ENCODE results near the gene RBM33. TPM values are rescaled to one million over a fixed set of nuclear protein-coding genes. Genes with fewer than 3 reads are reported as not detected.

The RBM33 gene
- total and polyA plus RNA-seq, 2 of the 4 experiments (the other 2 are of a cell fraction) = 7.3 to 10.8 TPM

DNA sequence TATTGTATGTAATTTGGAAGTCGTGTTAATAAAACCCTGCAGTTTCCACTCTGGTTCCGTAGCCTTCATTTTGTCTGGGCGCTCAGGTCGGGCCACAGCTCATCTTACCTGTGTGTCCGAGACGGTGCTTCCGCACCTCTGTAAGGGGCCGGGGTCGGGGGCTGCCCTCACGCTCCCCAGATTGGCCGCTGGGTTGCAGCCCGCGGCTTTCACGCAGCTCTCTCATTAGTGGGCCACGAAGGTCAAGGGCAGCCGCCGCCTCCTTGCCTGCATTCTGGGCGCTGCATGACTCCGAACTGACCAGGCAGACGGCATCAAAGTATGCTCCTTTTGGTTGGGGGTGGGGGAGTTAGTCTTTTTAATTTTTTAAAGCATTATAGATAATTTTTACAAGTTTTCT, 137.0 kb downstream of the RBM33 start:
- H3K4me2 ChIP-seq (ENCODE audit: low read depth, low read length) = no peak overlapping the region
- H4K5ac ChIP-seq (ENCODE audit: low read depth, low read length) = no peak overlapping the region
- BruUV-seq (replicated peaks) = no TSS peak
- no peak overlapping the region for H2BK15ac ChIP-seq (ENCODE audit: low read depth, low read length)
- dilution Hi-C loops (cut with HindIII; ENCODE audit: low sequenced_read_pairs, unreplicated experiment) = no loop called here
- H2AK9ac ChIP-seq (replicated peaks; ENCODE audit: low read depth, low read length, poor library complexity) = peak overlapping the region; percentile 3
- H3K23ac ChIP-seq (ENCODE audit: low read depth, low read length) = no peak overlapping the region
- no peak overlapping the region for H2AFZ ChIP-seq (replicated peaks; ENCODE audit: low read length, poor library complexity)
- intact Hi-C loops (cut with micrococcal nuclease) = no loop called here
- H3K18ac ChIP-seq (ENCODE audit: low read depth, low read length) = no peak overlapping the region
- 88% methylated on average over 14 of the region's 20 CpGs; no CpG with 5 or more reads in 1 of the 2 experiments for WGBS, 2 experiments (ENCODE audit: extremely low coverage in 2 of 2, insufficient read length in 1 of 2)
- in situ Hi-C loops (cut with MboI; ENCODE audit: low sequenced_read_pairs) = no loop called here
- no peak overlapping the region for H3K4ac ChIP-seq (ENCODE audit: low read depth, low read length)
- DNase-seq (no peak), ATAC-seq (ENCODE audit: low read depth) (no peak)
- no peaks in the 10 kb centered on the region for H3K9me3 ChIP-seq (ENCODE audit: control insufficient read depth, insufficient read depth, low read length)
- ChIA-PET CTCF (no interaction called here), POLR2A (ENCODE audit: unreplicated experiment) (no interaction called here)
- no peaks in the 10 kb centered on the region for H3K4me1 ChIP-seq (ENCODE audit: control insufficient read depth, insufficient read depth, low read length)
- H3K27me3 ChIP-seq (ENCODE audit: control insufficient read depth, insufficient read depth, low read length) = no peaks in the 10 kb centered on the region
- H2AK5ac ChIP-seq (ENCODE audit: low read depth, low read length) = no peak overlapping the region
- H3K27ac ChIP-seq (ENCODE audit: insufficient read depth, low read length) = no peak overlapping the region
- no peak overlapping the region for H2BK5ac ChIP-seq (ENCODE audit: low read depth, low read length, poor library complexity, severe bottlenecking)
- no peak overlapping the region for H4K8ac ChIP-seq (ENCODE audit: low read depth in 2 of 2, low read length in 2 of 2)
- peaks cover 0 to 9% of the 10 kb centered on the region in 2 experiments; a peak in 2 of 4 replicates for H3K79me1 ChIP-seq (ENCODE audit: low read depth in 1 of 2, low read length in 2 of 2)
- H4K91ac ChIP-seq (ENCODE audit: insufficient read depth, low read depth, low read length) = no peak overlapping the region
- no peak overlapping the region for H3K56ac ChIP-seq (ENCODE audit: extremely low read depth, insufficient read depth, low read length)
- peaks cover 10% of the 10 kb centered on the region for H3K9me1 ChIP-seq (ENCODE audit: insufficient read depth, low read length)
- no peak overlapping the region for H3K9ac ChIP-seq (ENCODE audit: low read depth, low read length)
- TF ChIP-seq CTCF (conservative IDR thresholded peaks at IDR 0.05; ENCODE audit: low read depth, low read length) = no peak
- TF ChIP-seq MXI1 (IDR thresholded peaks at IDR 0.05; ENCODE audit: borderline replicate concordance, low read depth, low read length) = no peak
- no peak for TF ChIP-seq RAD21 (IDR thresholded peaks at IDR 0.05; ENCODE audit: low read length)
- no peak for TF ChIP-seq FOS (IDR thresholded peaks at IDR 0.05; ENCODE audit: low read depth, low read length)
- no peak for TF ChIP-seq BHLHE40 (IDR thresholded peaks at IDR 0.05; ENCODE audit: low read depth, low read length)
- no peak overlapping the region for H3K4me3 ChIP-seq (ENCODE audit: insufficient read depth, low read depth, low read length)
- H2BK120ac ChIP-seq (ENCODE audit: low read depth, low read length) = no peak overlapping the region
- H3K36me3 ChIP-seq (ENCODE audit: control insufficient read depth, insufficient read depth, low read length) = peaks cover 25% of the 10 kb centered on the region
- H2BK20ac ChIP-seq (ENCODE audit: low read depth, low read length) = no peak overlapping the region
- H4K20me1 ChIP-seq (ENCODE audit: insufficient read depth, low read length) = no peaks in the 10 kb centered on the region
- no peak overlapping the region for H3K14ac ChIP-seq (replicated peaks; ENCODE audit: low read depth, low read length)
